Measurements from ENCODE around the gene LHPP. TPM values are rescaled to one million over a fixed set of nuclear protein-coding genes. Genes with fewer than 3 reads are reported as not detected.

LHPP gene
- total RNA-seq, 1 donor, result 12.5 TPM

GRCh38 chr10:124523901-124524300, 62.3 kb downstream of the LHPP start:
- TF ChIP-seq CTCF (IDR thresholded peaks at IDR 0.05; ENCODE audit: insufficient read depth, low read depth, low read length), result no peak
- DNase-seq (ENCODE audit: low read depth), result peak; percentile 33
- no peak overlapping the region for H3K4me3 ChIP-seq (ENCODE audit: low read depth, low read length)

- DNase-seq (ENCODE audit: low read depth), result peak; percentile 91
- TF ChIP-seq CTCF (IDR thresholded peaks at IDR 0.05; ENCODE audit: insufficient read depth, low read depth, low read length), result no peak
- no peak overlapping the region for H3K4me3 ChIP-seq (ENCODE audit: low read depth, low read length)
Measured at GRCh38 chr10:124524991-124525653, 63.5 kb downstream of the LHPP start.

GRCh38 chr10:124525751-124526600, 64.4 kb downstream of the LHPP start:
- DNase-seq (ENCODE audit: low read depth), result no peak
- H3K4me3 ChIP-seq (ENCODE audit: low read depth, low read length), result no peak overlapping the region
- TF ChIP-seq CTCF (IDR thresholded peaks at IDR 0.05; ENCODE audit: insufficient read depth, low read depth, low read length), result no peak

- no peak for DNase-seq (ENCODE audit: low read depth)
- no peak overlapping the region for H3K4me3 ChIP-seq (ENCODE audit: low read depth, low read length)
- TF ChIP-seq CTCF (IDR thresholded peaks at IDR 0.05; ENCODE audit: insufficient read depth, low read depth, low read length), result no peak
Measured at GRCh38 chr10:124526621-124527267, 65.1 kb downstream of the LHPP start.

- no peak for TF ChIP-seq CTCF (IDR thresholded peaks at IDR 0.05; ENCODE audit: insufficient read depth, low read depth, low read length)
- peak; percentile 38 for DNase-seq (ENCODE audit: low read depth)
- H3K4me3 ChIP-seq (ENCODE audit: low read depth, low read length), result no peak overlapping the region
Measured at GRCh38 chr10:124527874-124528395, 66.3 kb downstream of the LHPP start.

GRCh38 chr10:124529661-124530214, 68.1 kb downstream of the LHPP start:
- TF ChIP-seq CTCF (IDR thresholded peaks at IDR 0.05; ENCODE audit: insufficient read depth, low read depth, low read length), result no peak
- no peak for DNase-seq (ENCODE audit: low read depth)
- H3K4me3 ChIP-seq (ENCODE audit: low read depth, low read length), result no peak overlapping the region

All from fibroblast of villous mesenchyme (primary cell).